ENCODE measurements around the gene TTLL10.

The TTLL10 gene

GRCh38 chr1:1235016-1235744, 61.5 kb downstream of the TTLL10 start:
- TF ChIP-seq CTCF (IDR thresholded peaks at IDR 0.05; ENCODE audit: insufficient read depth, missing control alignments), result no peak
- DNase-seq (ENCODE audit: insufficient read length, low spot score) (no peak), FAIRE-seq (no peak)

- DNase-seq (ENCODE audit: insufficient read length, low spot score) (no peak), FAIRE-seq (no peak)
Measured at GRCh38 chr1:1236176-1236763, 62.6 kb downstream of the TTLL10 start.

DNA sequence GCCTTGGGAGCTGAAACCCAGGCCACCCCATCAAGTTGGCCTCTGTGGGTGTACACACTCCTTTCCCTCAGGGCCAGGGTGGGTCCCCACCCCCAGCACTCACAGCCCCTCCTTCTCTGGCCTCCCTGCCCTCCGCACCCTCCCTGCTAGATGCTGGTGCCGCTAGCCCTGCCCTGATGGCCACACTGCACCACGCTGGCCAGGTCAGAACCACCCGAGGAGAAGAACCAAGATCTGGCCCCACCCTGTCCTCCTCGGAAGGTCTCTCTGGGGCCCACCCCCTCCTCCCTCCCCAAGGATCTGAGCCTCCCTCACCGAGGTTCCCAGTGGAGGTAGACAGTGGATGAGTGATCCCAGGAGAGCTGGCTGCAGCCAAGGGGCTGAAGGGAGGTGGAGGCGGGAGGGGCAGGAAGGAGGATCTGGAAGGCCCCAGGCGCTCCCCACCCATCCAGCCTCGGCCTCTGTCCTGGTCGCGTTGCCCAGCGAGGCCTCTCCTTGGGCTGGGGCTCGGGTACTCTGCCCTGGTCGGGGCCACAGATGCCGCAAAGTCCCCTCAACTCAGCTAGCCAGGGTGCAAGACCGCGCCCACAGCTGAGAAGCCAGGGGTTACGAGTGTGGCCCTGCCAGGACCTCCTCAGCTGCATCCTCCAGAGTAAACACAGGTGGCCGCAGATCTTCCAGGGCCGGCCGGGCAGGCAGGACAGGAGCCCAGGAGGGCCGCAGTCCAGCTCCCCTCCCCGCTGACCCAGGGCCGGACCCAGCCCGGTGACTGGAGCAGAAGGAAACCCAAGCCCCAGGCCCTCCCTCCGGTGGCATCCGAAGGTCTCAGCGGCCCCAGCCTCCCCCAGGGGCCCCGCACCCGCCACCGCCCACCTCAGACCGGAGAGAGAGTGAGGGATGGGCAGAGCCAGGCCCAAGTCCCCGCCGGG, 63.5 kb downstream of the TTLL10 start:
- DNase-seq (ENCODE audit: insufficient read length, low spot score) (no peak), FAIRE-seq (no peak)
- TF ChIP-seq CTCF (IDR thresholded peaks at IDR 0.05; ENCODE audit: insufficient read depth, missing control alignments), result no peak

More at GRCh38 chr1:1236176-1236763, 62.6 kb downstream of the TTLL10 start:
- TF ChIP-seq CTCF (IDR thresholded peaks at IDR 0.05; ENCODE audit: insufficient read depth, missing control alignments), result no peak

GRCh38 chr1:1237874-1238701, 64.4 kb downstream of the TTLL10 start:
- TF ChIP-seq CTCF (IDR thresholded peaks at IDR 0.05; ENCODE audit: insufficient read depth, missing control alignments), result no peak
- DNase-seq (ENCODE audit: insufficient read length, low spot score) (no peak), FAIRE-seq (no peak)

DNA sequence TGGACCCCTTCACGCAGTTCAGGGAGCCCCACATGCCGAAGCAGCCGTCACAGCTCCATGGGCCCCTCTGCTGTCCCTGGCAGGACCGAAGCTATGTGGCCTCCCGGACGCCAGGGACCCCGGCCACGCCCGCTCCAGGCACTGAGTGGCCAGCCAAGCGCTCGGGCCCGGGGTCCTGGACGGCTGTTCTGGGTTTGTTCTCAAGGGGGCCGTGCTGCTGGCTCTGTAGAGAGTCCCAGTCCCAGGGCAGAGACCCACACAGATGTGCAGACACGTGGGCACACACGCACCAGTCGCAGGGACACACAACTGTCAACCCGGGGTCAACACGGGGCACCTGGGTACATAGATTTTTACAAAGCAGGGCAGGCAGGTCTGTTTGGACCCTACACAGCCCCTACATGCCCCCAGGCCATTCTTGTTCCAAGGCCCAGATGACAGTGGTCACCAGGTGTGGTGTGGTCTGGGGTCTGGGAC, 65.1 kb downstream of the TTLL10 start:
- FAIRE-seq (no peak), DNase-seq (ENCODE audit: insufficient read length, low spot score) (no peak)
- TF ChIP-seq CTCF (IDR thresholded peaks at IDR 0.05; ENCODE audit: insufficient read depth, missing control alignments), result no peak

- FAIRE-seq, result no peak
- TF ChIP-seq CTCF (IDR thresholded peaks at IDR 0.05; ENCODE audit: insufficient read depth, missing control alignments), result no peak
- DNase-seq (ENCODE audit: insufficient read length, low spot score), result no peak
Measured at GRCh38 chr1:1239227-1239613, 65.5 kb downstream of the TTLL10 start.

Data from D721Med (cell line).